Neuronal stem cell (in vitro differentiated cells): Measurements from ENCODE around the gene RING1.

Experiments used
- DNase-seq: peaks from one replicate; pipeline ENCODE4 v3.0.0-alpha.2; 2013; ENCODE audit warnings: low spot score
- H2AFZ ChIP-seq: one replicate; pipeline ENCODE4 v1.6.1; 2013; ENCODE audit warnings: mild to moderate bottlenecking, low read length, inconsistent platforms
- H2AK5ac ChIP-seq: 2 replicates; pipeline ENCODE4 v1.6.1; 2013; ENCODE audit warnings: low read depth, mild to moderate bottlenecking, inconsistent platforms, low read length, moderate library complexity, mixed read lengths
- H2BK120ac ChIP-seq: 2 replicates; pipeline ENCODE4 v1.6.1; 2013; ENCODE audit warnings: low read depth, mild to moderate bottlenecking, inconsistent platforms, low read length, moderate library complexity, mixed read lengths
- H2BK12ac ChIP-seq: one replicate; pipeline ENCODE4 v1.6.1; 2013; ENCODE audit warnings: low read length, inconsistent platforms
- H2BK15ac ChIP-seq: 2 replicates; pipeline ENCODE4 v1.6.1; 2013; ENCODE audit warnings: mild to moderate bottlenecking, low read length, inconsistent platforms, mixed read lengths
- H2BK5ac ChIP-seq: one replicate; pipeline ENCODE4 v1.6.1; 2013; ENCODE audit warnings: inconsistent platforms, mild to moderate bottlenecking, low read length, moderate library complexity
- H3K14ac ChIP-seq: one replicate; pipeline ENCODE4 v1.6.1; 2013; ENCODE audit warnings: low read length, inconsistent platforms
- H3K18ac ChIP-seq: 2 replicates; pipeline ENCODE4 v1.6.1; 2013; ENCODE audit warnings: low read length, inconsistent platforms
- H3K23ac ChIP-seq: 2 replicates; pipeline ENCODE4 v1.6.1; 2013; ENCODE audit warnings: low read depth, mild to moderate bottlenecking, mixed read lengths, low read length, inconsistent platforms; ENCODE audit not compliant: poor library complexity
- H3K27ac ChIP-seq: replicated peaks from 3 replicates; pipeline ENCODE4 v1.5.1; 2013; ENCODE audit warnings: low read length, inconsistent platforms
- H3K27me3 ChIP-seq, 3 experiments: 2 replicates each; pipeline ENCODE4 v1.6.1; 2013; ENCODE audit warnings: low read length in 3 of 3, mild to moderate bottlenecking in 2 of 3, inconsistent platforms in 1 of 3, low read depth in 1 of 3, mixed read lengths in 1 of 3, moderate library complexity in 1 of 3; ENCODE audit not compliant: control insufficient read depth in 3 of 3, insufficient read depth in 3 of 3
- H3K36me3 ChIP-seq, 2 donors: replicated peaks in 1 of 2; 2 replicates each; pipeline ENCODE4 v1.6.1; 2013; ENCODE audit warnings: low read length in 2 of 2; ENCODE audit not compliant: control insufficient read depth in 2 of 2, insufficient read depth in 2 of 2
- H3K4ac ChIP-seq: 2 replicates; pipeline ENCODE4 v1.6.1; 2013; ENCODE audit warnings: inconsistent platforms, mild to moderate bottlenecking, low read length, moderate library complexity
- H3K4me1 ChIP-seq, 2 donors: 1 replicate in 1 of 2; 2 replicates in 1 of 2; pipeline ENCODE4 v1.6.1; 2013; ENCODE audit warnings: low read length in 2 of 2, low read depth in 1 of 2; ENCODE audit not compliant: control insufficient read depth in 2 of 2, insufficient read depth in 1 of 2
- H3K4me2 ChIP-seq: one replicate; pipeline ENCODE4 v1.6.1; 2013; ENCODE audit warnings: mild to moderate bottlenecking, low read length, inconsistent platforms; ENCODE audit not compliant: insufficient read depth, poor library complexity, severe bottlenecking
- H3K4me3 ChIP-seq, 2 donors: 2 replicates each; pipeline ENCODE4 v1.5.1; 2013; ENCODE audit warnings: low read length in 2 of 2, mild to moderate bottlenecking in 2 of 2, inconsistent platforms in 1 of 2, moderate library complexity in 1 of 2
- H3K79me1 ChIP-seq: one replicate; pipeline ENCODE4 v1.6.1; 2013; ENCODE audit warnings: low read depth, mild to moderate bottlenecking, inconsistent platforms, low read length, moderate library complexity
- H3K9ac ChIP-seq: one replicate; pipeline ENCODE4 v1.6.1; 2013; ENCODE audit warnings: mild to moderate bottlenecking, low read depth, low read length, inconsistent platforms; ENCODE audit not compliant: poor library complexity
- H3K9me3 ChIP-seq, 2 donors: replicated peaks in 1 of 2; 2 replicates each; pipeline versions ENCODE3 to v1.6.1; 2013; ENCODE audit warnings: low read length in 2 of 2, mild to moderate bottlenecking in 2 of 2, inconsistent platforms in 1 of 2, low read depth in 1 of 2, mixed read lengths in 1 of 2, moderate library complexity in 1 of 2; ENCODE audit not compliant: control insufficient read depth in 2 of 2, insufficient read depth in 1 of 2
- H4K8ac ChIP-seq: one replicate; pipeline ENCODE4 v1.6.1; 2013; ENCODE audit warnings: low read depth, mild to moderate bottlenecking, inconsistent platforms, low read length, moderate library complexity
- H4K91ac ChIP-seq: one replicate; pipeline ENCODE4 v1.6.1; 2013; ENCODE audit warnings: low read length, low read depth, mild to moderate bottlenecking, inconsistent platforms; ENCODE audit not compliant: poor library complexity
- WGBS, 2 donors: extraction: QIAGEN DNeasy Blood & Tissue Kit; methylation state at CpG; one replicate each; pipeline ENCODE4 v1.1.7; 2013; ENCODE audit warnings: missing lambda C conversion rate in 2 of 2, mixed read lengths in 1 of 2; ENCODE audit not compliant: insufficient read length in 2 of 2, insufficient replicate concordance in 1 of 2; ENCODE audit errors: extremely low coverage in 2 of 2; 5-methylcytosine and 5-hydroxymethylcytosine counted together

RING1 gene

GRCh38 chr6:33171016-33171879, 37.1 kb upstream of the RING1 start:
- Histone ChIP-seq H2AK5ac (peak overlapping the region; percentile 20), H4K8ac (no peak overlapping the region), H3K23ac (no peak overlapping the region), H3K18ac (peak overlapping the region; percentile 48), H3K4ac (no peak overlapping the region), H3K9me3 (no peaks in the 10 kb centered on the region), H2BK15ac (no peak overlapping the region), H3K36me3 (no peaks in the 10 kb centered on the region), H4K91ac (peak overlapping the region; percentile 72), H3K4me3 (no peak overlapping the region), H3K9ac (no peak overlapping the region), H2BK12ac (peak overlapping the region; percentile 73), H2BK5ac (no peak overlapping the region), H3K4me1 (no peaks in the 10 kb centered on the region), H2BK120ac (no peak overlapping the region), H3K27ac (no peak overlapping the region), H2AFZ (no peak overlapping the region), H3K4me2 (no peak overlapping the region), H3K27me3 (peaks cover 0 to 4% (median 0%) of the 10 kb centered on the region in 3 experiments), H3K14ac (peak overlapping the region; percentile 71), H3K79me1 (peaks cover 2% of the 10 kb centered on the region)
- no CpG with 5 or more reads among the region's 11 CpGs for WGBS, 2 donors
- DNase-seq = no peak

GRCh38 chr6:33171880-33172687, 36.2 kb upstream of the RING1 start:
- Histone ChIP-seq H3K4ac (no peak overlapping the region), H2AFZ (no peak overlapping the region), H3K36me3 (no peaks in the 10 kb centered on the region), H3K9ac (no peak overlapping the region), H3K9me3 (no peaks in the 10 kb centered on the region), H3K4me3 (no peak overlapping the region), H3K4me2 (peak overlapping the region; percentile 2), H2BK5ac (peak overlapping the region; percentile 53), H3K27me3 (peaks cover 0 to 4% (median 0%) of the 10 kb centered on the region in 3 experiments), H3K14ac (no peak overlapping the region), H2AK5ac (no peak overlapping the region), H4K91ac (no peak overlapping the region), H3K23ac (peak overlapping the region; percentile 31), H2BK15ac (no peak overlapping the region), H4K8ac (no peak overlapping the region), H3K79me1 (peaks cover 2% of the 10 kb centered on the region), H2BK120ac (no peak overlapping the region), H3K27ac (no peak overlapping the region), H3K18ac (peak overlapping the region; percentile 64), H2BK12ac (no peak overlapping the region), H3K4me1 (no peaks in the 10 kb centered on the region)
- no CpG with 5 or more reads among the region's 8 CpGs for WGBS, 2 donors
- DNase-seq = no peak

- no peak overlapping the region for H4K91ac ChIP-seq
- no peak overlapping the region for H2AFZ ChIP-seq
- no peak overlapping the region for H2BK120ac ChIP-seq
- peak overlapping the region; percentile 65 for H4K8ac ChIP-seq
- H3K4me2 ChIP-seq = no peak overlapping the region
- peaks cover 0 to 4% (median 0%) of the 10 kb centered on the region in 3 experiments for H3K27me3 ChIP-seq
- H3K4ac ChIP-seq = peak overlapping the region; percentile 93
- DNase-seq = peak; percentile 29
- H3K18ac ChIP-seq = peak overlapping the region; percentile 27
- peak overlapping the region; percentile 90 for H2AK5ac ChIP-seq
- H3K4me3 ChIP-seq = no peak overlapping the region
- H3K9ac ChIP-seq = peak overlapping the region; percentile 21
- H3K9me3 ChIP-seq = no peaks in the 10 kb centered on the region
- no peak overlapping the region for H3K27ac ChIP-seq
- H3K4me1 ChIP-seq = peaks cover 0 to 1% of the 10 kb centered on the region in 2 donors
- peaks cover 2% of the 10 kb centered on the region for H3K79me1 ChIP-seq
- H2BK12ac ChIP-seq = no peak overlapping the region
- no peaks in the 10 kb centered on the region for H3K36me3 ChIP-seq
- H2BK15ac ChIP-seq = peak overlapping the region; percentile 30
- no peak overlapping the region for H3K23ac ChIP-seq
- no peak overlapping the region for H3K14ac ChIP-seq
- no CpG with 5 or more reads among the region's 16 CpGs for WGBS, 2 donors
- H2BK5ac ChIP-seq = no peak overlapping the region
Observed at GRCh38 chr6:33172688-33173534, 35.4 kb upstream of the RING1 start.
